SK-N-SH (cell line): ENCODE data around the gene ERVW-1. TPM values are rescaled to one million over a fixed set of nuclear protein-coding genes. Genes with fewer than 3 reads are reported as not detected.

ENCODE experiments used
- CTCF ChIA-PET: fragments of 300-600, 350-600 bp; formaldehyde crosslinking; extraction: SDS; loops from one replicate; lab custom pipeline; 2021; lab: Yijun Ruan, JAX
- POLR2A ChIA-PET: fragments of 350-600 bp; sonication (Branson Sonifier 250); formaldehyde crosslinking; extraction: SDS; loops from one replicate; lab custom pipeline; 2020; ENCODE audit warnings: antibody characterized with exemption, inconsistent platforms; lab: Yijun Ruan, JAX
- DNase-seq: peaks from one replicate; pipeline ENCODE4 v3.0.0; 2012
- H2AFZ ChIP-seq: fragments of 200-600 bp; sonication (generic); 2 replicates; pipeline ENCODE4 v1.8.1; 2016; ENCODE audit warnings: antibody characterized with exemption, mild to moderate bottlenecking, low read depth
- H3F3A ChIP-seq: fragments of 200-600 bp; sonication (generic); replicated peaks from 2 replicates; pipeline ENCODE3; 2016; ENCODE audit warnings: antibody characterized with exemption, mild to moderate bottlenecking; ENCODE audit not compliant: insufficient read depth
- H3K27ac ChIP-seq, 2 experiments: fragments of 200-500 bp in 1 of 2; fragments of 200-600 bp in 1 of 2; sonication (Bioruptor generic) in 1 of 2; sonication (generic), shearing (Covaris generic) in 1 of 2; 2 replicates each; pipeline versions ENCODE4 v1.5.1 to v1.6.1; 2014 to 2016; ENCODE audit warnings: low read depth in 2 of 2, inconsistent platforms in 1 of 2, low read length in 1 of 2, mild to moderate bottlenecking in 1 of 2, mixed read lengths in 1 of 2
- H3K27me3 ChIP-seq: fragments of 200-600 bp; sonication (generic), shearing (Covaris generic); 2 replicates; pipeline ENCODE4 v1.6.1; 2016; ENCODE audit warnings: mixed run types; ENCODE audit not compliant: insufficient read depth
- H3K36me3 ChIP-seq, 2 experiments: fragments of 200-500 bp in 1 of 2; fragments of 200-600 bp in 1 of 2; sonication (Bioruptor generic) in 1 of 2; sonication (generic) in 1 of 2; replicated peaks in 1 of 2; 2 replicates each; pipeline versions ENCODE3 to v1.5.1; 2014 to 2016; ENCODE audit warnings: low read length in 1 of 2, mild to moderate bottlenecking in 1 of 2; ENCODE audit not compliant: insufficient read depth in 2 of 2, control insufficient read depth in 1 of 2
- H3K4me1 ChIP-seq, 2 experiments: fragments of 200-500 bp in 1 of 2; fragments of 200-600 bp in 1 of 2; sonication (Bioruptor generic) in 1 of 2; sonication (generic), shearing (Covaris generic) in 1 of 2; 2 replicates each; pipeline versions ENCODE4 v1.5.1 to v1.6.1; 2014 to 2016; ENCODE audit warnings: low read depth in 1 of 2, low read length in 1 of 2, mixed run types in 1 of 2; ENCODE audit not compliant: insufficient read depth in 2 of 2, control insufficient read depth in 1 of 2
- H3K4me2 ChIP-seq: fragments of 200-600 bp; sonication (generic), shearing (Covaris generic); 2 replicates; pipeline ENCODE4 v1.6.1; 2017; ENCODE audit warnings: mixed run types
- H3K4me3 ChIP-seq, 2 experiments: fragments of 200-500 bp in 1 of 2; fragments of 200-600 bp in 1 of 2; sonication (Bioruptor generic) in 1 of 2; sonication (generic), shearing (Covaris generic) in 1 of 2; 2 replicates each; pipeline versions ENCODE4 v1.5.1 to v1.8.1; 2014 to 2016; ENCODE audit warnings: low read depth in 2 of 2, inconsistent platforms in 1 of 2, low read length in 1 of 2, mild to moderate bottlenecking in 1 of 2, mixed read lengths in 1 of 2, moderate library complexity in 1 of 2
- H3K79me2 ChIP-seq: fragments of 200-600 bp; sonication (generic); 2 replicates; pipeline ENCODE4 v1.8.1; 2017; ENCODE audit warnings: mild to moderate bottlenecking; ENCODE audit not compliant: insufficient read depth
- H3K9ac ChIP-seq: fragments of 200-600 bp; sonication (generic); 2 replicates; pipeline ENCODE4 v1.6.1; 2017; ENCODE audit warnings: mixed run types
- H3K9me2 ChIP-seq: fragments of 200-600 bp; sonication (generic); 2 replicates; pipeline ENCODE4 v1.6.1; 2017; ENCODE audit warnings: mixed run types
- H3K9me3 ChIP-seq: fragments of 200-600 bp; sonication (generic); 2 replicates; pipeline ENCODE4 v1.6.1; 2017; ENCODE audit warnings: mixed run types, mild to moderate bottlenecking, moderate library complexity
- H4K20me1 ChIP-seq: fragments of 200-600 bp; sonication (generic); 2 replicates; pipeline ENCODE4 v1.6.1; 2017; ENCODE audit warnings: mild to moderate bottlenecking, mixed run types; ENCODE audit not compliant: insufficient read depth
- FOSL2 ChIP-seq: IDR thresholded peaks from 2 replicates; pipeline ENCODE4 v1.4.0; 2012; ENCODE audit warnings: low read depth, mild to moderate bottlenecking, moderate library complexity, borderline replicate concordance
- FOXJ3 ChIP-seq: sonication (generic); formaldehyde crosslinking; IDR thresholded peaks from 2 replicates; pipeline ENCODE4 v1.5.1; 2020; ENCODE audit warnings: mild to moderate bottlenecking, missing genetic modification reagents
- MXI1 ChIP-seq: IDR thresholded peaks from 2 replicates; pipeline ENCODE4 v1.6.1; 2012; ENCODE audit warnings: mild to moderate bottlenecking, low read depth, low read length, improper control_type of control experiment
- NRF1 ChIP-seq: IDR thresholded peaks from 2 replicates; pipeline ENCODE4 v1.6.1; 2012; ENCODE audit warnings: low read depth, mild to moderate bottlenecking, low read length
- RAD21 ChIP-seq: IDR thresholded peaks from 2 replicates; pipeline ENCODE4 v1.6.1; 2012; ENCODE audit warnings: mild to moderate bottlenecking, low read length
- RXRA ChIP-seq: IDR thresholded peaks from 2 replicates; pipeline ENCODE4 v1.4.0; 2012; ENCODE audit warnings: low read depth, mild to moderate bottlenecking, borderline replicate concordance
- TEAD4 ChIP-seq: IDR thresholded peaks from 2 replicates; pipeline ENCODE4 v1.4.0; 2012; ENCODE audit warnings: mild to moderate bottlenecking, borderline replicate concordance; ENCODE audit not compliant: insufficient read depth
- YY1 ChIP-seq: IDR thresholded peaks from 2 replicates; pipeline ENCODE4 v1.4.0; 2012; ENCODE audit warnings: low read depth, mild to moderate bottlenecking
- WGBS: methylation state at CpG from one replicate; pipeline ENCODE4 v1.1.6; 2017; ENCODE audit warnings: low lambda C conversion rate; 5-methylcytosine and 5-hydroxymethylcytosine counted together
- polyA plus RNA-seq, 3 experiments: library from polyadenylated mRNA; depleted of rRNA; stranded (reverse); fragments of >200 nt; gene quantifications; 2 replicates each; pipeline ENCODE4 v1.2.3, GENCODE V29; 2012
- TF ChIP-seq, protein P1 (sequence below): IDR thresholded peaks from 2 replicates; pipeline ENCODE4 v1.4.0; 2012; ENCODE audit warnings: low read depth, borderline replicate concordance
- TF ChIP-seq, protein P2 (sequence below): IDR thresholded peaks from 2 replicates; pipeline ENCODE4 v1.4.0; 2012; ENCODE audit warnings: low read depth
- TF ChIP-seq, protein P3 (sequence below): IDR thresholded peaks from 2 replicates; pipeline ENCODE4 v1.4.0; 2012; ENCODE audit warnings: low read depth, borderline replicate concordance

Gene ERVW-1
- polyA plus RNA-seq, 1 of the 3 experiments (the other 2 are of a cell fraction), result not detected

- no peak for TF ChIP-seq RXRA
- TF ChIP-seq, protein P1, sequence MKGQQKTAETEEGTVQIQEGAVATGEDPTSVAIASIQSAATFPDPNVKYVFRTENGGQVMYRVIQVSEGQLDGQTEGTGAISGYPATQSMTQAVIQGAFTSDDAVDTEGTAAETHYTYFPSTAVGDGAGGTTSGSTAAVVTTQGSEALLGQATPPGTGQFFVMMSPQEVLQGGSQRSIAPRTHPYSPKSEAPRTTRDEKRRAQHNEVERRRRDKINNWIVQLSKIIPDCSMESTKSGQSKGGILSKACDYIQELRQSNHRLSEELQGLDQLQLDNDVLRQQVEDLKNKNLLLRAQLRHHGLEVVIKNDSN, result no peak
- no peak for TF ChIP-seq TEAD4
- no peak for TF ChIP-seq MXI1
- no peak for TF ChIP-seq RAD21
- TF ChIP-seq FOSL2, result no peak
- TF ChIP-seq FOXJ3 (CRISPR knock-in tag), result no peak
- TF ChIP-seq YY1, result no peak
- no peak for TF ChIP-seq NRF1
- TF ChIP-seq, protein P2, sequence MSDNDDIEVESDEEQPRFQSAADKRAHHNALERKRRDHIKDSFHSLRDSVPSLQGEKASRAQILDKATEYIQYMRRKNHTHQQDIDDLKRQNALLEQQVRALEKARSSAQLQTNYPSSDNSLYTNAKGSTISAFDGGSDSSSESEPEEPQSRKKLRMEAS, result no peak
- TF ChIP-seq, protein P3, sequence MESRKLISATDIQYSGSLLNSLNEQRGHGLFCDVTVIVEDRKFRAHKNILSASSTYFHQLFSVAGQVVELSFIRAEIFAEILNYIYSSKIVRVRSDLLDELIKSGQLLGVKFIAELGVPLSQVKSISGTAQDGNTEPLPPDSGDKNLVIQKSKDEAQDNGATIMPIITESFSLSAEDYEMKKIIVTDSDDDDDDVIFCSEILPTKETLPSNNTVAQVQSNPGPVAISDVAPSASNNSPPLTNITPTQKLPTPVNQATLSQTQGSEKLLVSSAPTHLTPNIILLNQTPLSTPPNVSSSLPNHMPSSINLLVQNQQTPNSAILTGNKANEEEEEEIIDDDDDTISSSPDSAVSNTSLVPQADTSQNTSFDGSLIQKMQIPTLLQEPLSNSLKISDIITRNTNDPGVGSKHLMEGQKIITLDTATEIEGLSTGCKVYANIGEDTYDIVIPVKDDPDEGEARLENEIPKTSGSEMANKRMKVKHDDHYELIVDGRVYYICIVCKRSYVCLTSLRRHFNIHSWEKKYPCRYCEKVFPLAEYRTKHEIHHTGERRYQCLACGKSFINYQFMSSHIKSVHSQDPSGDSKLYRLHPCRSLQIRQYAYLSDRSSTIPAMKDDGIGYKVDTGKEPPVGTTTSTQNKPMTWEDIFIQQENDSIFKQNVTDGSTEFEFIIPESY, result no peak
- Histone ChIP-seq H3K27me3 (no peaks in the 10 kb centered on the region), H3K79me2 (no peaks in the 10 kb centered on the region), H3K4me2 (no peak overlapping the region), H3K4me1 (no peaks in the 10 kb centered on the region), H3K9ac (no peak overlapping the region), H3K4me3 (no peak overlapping the region), H3K27ac (no peak overlapping the region), H4K20me1 (no peaks in the 10 kb centered on the region), H2AFZ (no peak overlapping the region), H3F3A (peaks cover 3% of the 10 kb centered on the region), H3K36me3 (no peaks in the 10 kb centered on the region), H3K9me2 (no peaks in the 10 kb centered on the region), H3K9me3 (no peaks in the 10 kb centered on the region)
- no peak for DNase-seq
- 79% methylated on average over 3 of the region's 3 CpGs for WGBS
- ChIA-PET POLR2A (no interaction called here), CTCF (interaction anchor here (0.6 to 1.5 kb wide), 4 partner anchors 20 to 34 kb away, joined by 3 to 6 read pairs (median 3); partner anchors contain the start of gene GATAD1)
Observed at GRCh38 chr7:92427193-92427592, 50.6 kb downstream of the ERVW-1 start.

- 0 out of 2 replicates have a peak overlapping the region, but pooled peaks have one; percentile 88 for H2AFZ ChIP-seq
- ChIA-PET CTCF (interaction anchor here (0.6 to 6.7 kb wide), 13 partner anchors 9 to 629 kb away, joined by 3 to 108 read pairs (median 6); partner anchors contain the start of genes GATAD1 and LRRD1), POLR2A (no interaction called here)
Observed at GRCh38 chr7:92425311-92425947, 52.3 kb downstream of the ERVW-1 start.

More at GRCh38 chr7:92425311-92425947, 52.3 kb downstream of the ERVW-1 start:
- Histone ChIP-seq H3K9ac (no peak overlapping the region), H3K36me3 (no peaks in the 10 kb centered on the region), H3K27me3 (no peaks in the 10 kb centered on the region), H3K4me3 (no peak overlapping the region), H3K27ac (no peak overlapping the region), H3F3A (peaks cover 3% of the 10 kb centered on the region), H3K9me2 (no peaks in the 10 kb centered on the region), H3K79me2 (no peaks in the 10 kb centered on the region), H4K20me1 (no peaks in the 10 kb centered on the region), H3K4me1 (peaks cover 0 to 3% of the 10 kb centered on the region in 2 experiments; a peak in 1 of 4 replicates), H3K4me2 (no peak overlapping the region), H3K9me3 (no peaks in the 10 kb centered on the region)
- 63% methylated on average over 20 of the region's 20 CpGs for WGBS
- TF ChIP-seq MXI1, result no peak
- DNase-seq, result no peak
